ENCODE data around the gene MGST2.
"Not testable (repeated sequence)": the region's sequence is repeated elsewhere in the genome, so short reads cannot be mapped to it uniquely, and the experiment has no call there.

The MGST2 gene

DNA sequence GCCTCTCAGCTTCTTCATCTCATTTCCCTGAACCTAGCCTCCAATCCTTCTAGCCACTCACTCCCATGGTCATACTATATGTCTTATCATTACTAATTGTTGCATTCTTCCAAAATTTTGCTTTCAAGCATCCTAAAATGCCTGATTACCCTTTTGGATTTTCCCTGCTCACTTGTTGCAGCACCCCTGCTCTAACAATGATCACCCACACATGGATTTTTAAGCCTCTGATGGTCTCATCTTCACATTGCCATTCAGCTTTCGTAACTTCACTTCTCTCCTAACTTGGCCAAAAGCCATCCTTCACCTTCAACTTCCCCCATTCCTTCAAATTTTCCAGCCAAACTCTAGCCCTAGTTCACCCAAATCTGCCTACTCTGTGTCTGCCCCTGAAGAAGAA is 33.8 kb upstream of the MGST2 start:
- Histone ChIP-seq H4K20me1 (ENCODE audit: low read depth, low read length) (no peaks in the 10 kb centered on the region), H3K4me3 (ENCODE audit: insufficient read depth, low read length, poor library complexity, severe bottlenecking) (no peak overlapping the region), H3K4me2 (ENCODE audit: low read depth, low read length, poor library complexity, severe bottlenecking) (no peak overlapping the region), H3K9me2 (replicated peaks; ENCODE audit: insufficient read depth, low read length) (no peaks in the 10 kb centered on the region), H3F3A (ENCODE audit: insufficient read depth) (no peaks in the 10 kb centered on the region), H3K9me3 (ENCODE audit: insufficient read depth, low read length) (no peaks in the 10 kb centered on the region), H3K9ac (ENCODE audit: low read length) (no peak overlapping the region), H3K27ac (ENCODE audit: low read depth, low read length) (no peak overlapping the region), H3K27me3 (ENCODE audit: low read length) (no peaks in the 10 kb centered on the region), H2AFZ (ENCODE audit: low read depth, low read length, severe bottlenecking) (no peak overlapping the region), H3K79me2 (ENCODE audit: insufficient read depth, low read length) (no peaks in the 10 kb centered on the region), H3K36me3 (ENCODE audit: low read length) (no peaks in the 10 kb centered on the region)
- TF ChIP-seq, protein P1, sequence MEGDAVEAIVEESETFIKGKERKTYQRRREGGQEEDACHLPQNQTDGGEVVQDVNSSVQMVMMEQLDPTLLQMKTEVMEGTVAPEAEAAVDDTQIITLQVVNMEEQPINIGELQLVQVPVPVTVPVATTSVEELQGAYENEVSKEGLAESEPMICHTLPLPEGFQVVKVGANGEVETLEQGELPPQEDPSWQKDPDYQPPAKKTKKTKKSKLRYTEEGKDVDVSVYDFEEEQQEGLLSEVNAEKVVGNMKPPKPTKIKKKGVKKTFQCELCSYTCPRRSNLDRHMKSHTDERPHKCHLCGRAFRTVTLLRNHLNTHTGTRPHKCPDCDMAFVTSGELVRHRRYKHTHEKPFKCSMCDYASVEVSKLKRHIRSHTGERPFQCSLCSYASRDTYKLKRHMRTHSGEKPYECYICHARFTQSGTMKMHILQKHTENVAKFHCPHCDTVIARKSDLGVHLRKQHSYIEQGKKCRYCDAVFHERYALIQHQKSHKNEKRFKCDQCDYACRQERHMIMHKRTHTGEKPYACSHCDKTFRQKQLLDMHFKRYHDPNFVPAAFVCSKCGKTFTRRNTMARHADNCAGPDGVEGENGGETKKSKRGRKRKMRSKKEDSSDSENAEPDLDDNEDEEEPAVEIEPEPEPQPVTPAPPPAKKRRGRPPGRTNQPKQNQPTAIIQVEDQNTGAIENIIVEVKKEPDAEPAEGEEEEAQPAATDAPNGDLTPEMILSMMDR (IDR thresholded peaks at IDR 0.05; ENCODE audit: insufficient read depth, low read length, poor library complexity, severe bottlenecking) = no peak
- TF ChIP-seq EZH2phosphoT487 (conservative IDR thresholded peaks at IDR 0.05; ENCODE audit: low read length) = no peak

DNA sequence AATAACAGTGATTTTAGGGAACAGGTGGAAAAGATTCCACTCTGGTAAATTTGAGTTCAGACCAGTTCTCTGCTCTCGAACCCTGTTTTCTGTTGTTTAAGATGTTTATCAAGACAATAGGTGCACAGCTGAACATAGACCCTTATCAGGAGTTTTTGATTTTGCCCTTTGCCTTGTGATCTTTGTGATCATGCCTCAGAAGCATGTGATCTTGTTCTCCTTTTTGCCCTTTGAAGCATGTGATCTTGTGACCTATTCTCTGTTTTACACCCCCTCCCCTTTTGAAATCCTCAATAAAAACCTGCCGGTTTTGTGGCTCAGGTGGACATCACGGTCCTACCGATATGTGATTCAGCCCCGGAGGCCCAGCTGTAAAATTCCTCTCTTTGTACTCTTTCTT is 32.9 kb upstream of the MGST2 start:
- H3K9me2 ChIP-seq (replicated peaks; ENCODE audit: insufficient read depth, low read length); H3K27me3 ChIP-seq (ENCODE audit: low read length); H3K9me3 ChIP-seq (ENCODE audit: insufficient read depth, low read length); H3K36me3 ChIP-seq (ENCODE audit: low read length); H3F3A ChIP-seq (ENCODE audit: insufficient read depth); H2AFZ ChIP-seq (ENCODE audit: low read depth, low read length, severe bottlenecking); H3K27ac ChIP-seq (ENCODE audit: low read depth, low read length); H3K9ac ChIP-seq (ENCODE audit: low read length); H3K4me3 ChIP-seq (ENCODE audit: insufficient read depth, low read length, poor library complexity, severe bottlenecking); H3K79me2 ChIP-seq (ENCODE audit: insufficient read depth, low read length); H4K20me1 ChIP-seq (ENCODE audit: low read depth, low read length); H3K4me2 ChIP-seq (ENCODE audit: low read depth, low read length, poor library complexity, severe bottlenecking): not testable (repeated sequence)

DNA sequence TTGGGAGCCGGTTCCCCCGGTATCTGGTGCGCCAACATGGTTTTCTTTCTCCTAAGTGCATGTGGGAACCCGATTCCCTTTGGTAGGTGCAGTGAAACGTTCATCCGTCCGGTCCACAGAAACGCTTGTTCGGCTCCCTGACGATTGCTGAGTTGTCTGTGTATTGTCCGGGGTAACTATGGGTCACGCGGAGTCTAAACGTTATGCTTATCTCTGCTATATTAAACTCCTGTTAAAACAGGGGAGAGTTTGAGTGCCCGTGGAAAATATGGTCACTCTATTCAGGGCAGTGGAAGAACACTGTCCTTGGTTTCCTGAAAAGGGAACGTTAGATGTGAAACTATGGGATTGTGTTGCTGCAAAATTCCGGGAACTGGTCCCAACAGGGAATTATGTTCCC is 32.4 kb upstream of the MGST2 start:
- Histone ChIP-seq H3K9me3 (ENCODE audit: insufficient read depth, low read length) (no peaks in the 10 kb centered on the region), H3K4me3 (ENCODE audit: insufficient read depth, low read length, poor library complexity, severe bottlenecking) (no peak overlapping the region), H4K20me1 (ENCODE audit: low read depth, low read length) (no peaks in the 10 kb centered on the region), H2AFZ (ENCODE audit: low read depth, low read length, severe bottlenecking) (no peak overlapping the region), H3K9ac (ENCODE audit: low read length) (no peak overlapping the region), H3K36me3 (ENCODE audit: low read length) (no peaks in the 10 kb centered on the region), H3K27me3 (ENCODE audit: low read length) (no peaks in the 10 kb centered on the region), H3K4me2 (ENCODE audit: low read depth, low read length, poor library complexity, severe bottlenecking) (no peak overlapping the region), H3K79me2 (ENCODE audit: insufficient read depth, low read length) (no peaks in the 10 kb centered on the region), H3K27ac (ENCODE audit: low read depth, low read length) (no peak overlapping the region), H3F3A (ENCODE audit: insufficient read depth) (no peaks in the 10 kb centered on the region), H3K9me2 (replicated peaks; ENCODE audit: insufficient read depth, low read length) (no peaks in the 10 kb centered on the region)
- TF ChIP-seq, protein P1 (IDR thresholded peaks at IDR 0.05; ENCODE audit: insufficient read depth, low read length, poor library complexity, severe bottlenecking) = no peak
- no peak for TF ChIP-seq EZH2phosphoT487 (conservative IDR thresholded peaks at IDR 0.05; ENCODE audit: low read length)

DNA sequence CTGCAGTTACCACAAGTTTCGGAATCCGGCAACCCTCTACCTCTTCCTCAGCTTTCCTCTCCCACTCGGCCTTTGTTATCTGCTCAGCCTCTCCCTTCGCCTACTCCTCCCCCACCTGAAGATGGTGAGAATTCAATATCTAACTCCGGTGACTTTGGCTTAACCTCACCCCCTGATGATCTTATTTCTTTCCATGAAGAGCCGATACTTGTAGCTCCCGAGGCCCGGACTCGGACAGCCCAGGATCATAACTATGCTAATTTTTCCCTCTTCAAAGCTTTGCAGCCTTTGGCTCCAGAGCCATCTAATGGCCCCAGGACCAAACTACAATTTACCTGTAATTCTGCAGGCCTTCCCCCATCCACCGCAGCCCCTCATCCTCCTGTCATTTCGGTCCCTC is 32.0 kb upstream of the MGST2 start:
- no peaks in the 10 kb centered on the region for H3K79me2 ChIP-seq (ENCODE audit: insufficient read depth, low read length)
- no peaks in the 10 kb centered on the region for H4K20me1 ChIP-seq (ENCODE audit: low read depth, low read length)
- no peaks in the 10 kb centered on the region for H3F3A ChIP-seq (ENCODE audit: insufficient read depth)
- H3K9me2 ChIP-seq (replicated peaks; ENCODE audit: insufficient read depth, low read length) = no peaks in the 10 kb centered on the region
- TF ChIP-seq, protein P1 (IDR thresholded peaks at IDR 0.05; ENCODE audit: insufficient read depth, low read length, poor library complexity, severe bottlenecking) = no peak
- no peak for TF ChIP-seq EZH2phosphoT487 (conservative IDR thresholded peaks at IDR 0.05; ENCODE audit: low read length)
- H2AFZ ChIP-seq (ENCODE audit: low read depth, low read length, severe bottlenecking) = no peak overlapping the region
- H3K27me3 ChIP-seq (ENCODE audit: low read length) = no peaks in the 10 kb centered on the region
- H3K4me2 ChIP-seq (ENCODE audit: low read depth, low read length, poor library complexity, severe bottlenecking) = no peak overlapping the region
- H3K36me3 ChIP-seq (ENCODE audit: low read length) = no peaks in the 10 kb centered on the region
- H3K4me3 ChIP-seq (ENCODE audit: insufficient read depth, low read length, poor library complexity, severe bottlenecking) = no peak overlapping the region
- H3K27ac ChIP-seq (ENCODE audit: low read depth, low read length) = no peak overlapping the region
- no peaks in the 10 kb centered on the region for H3K9me3 ChIP-seq (ENCODE audit: insufficient read depth, low read length)
- no peak overlapping the region for H3K9ac ChIP-seq (ENCODE audit: low read length)

Data from SU-DHL-6 (cell line).